GM21515 (cell line): ENCODE results near the gene NDUFA7.
"Not testable (repeated sequence)": the region's sequence is repeated elsewhere in the genome, so short reads cannot be mapped to it uniquely, and the experiment has no call there.

Experiments
- ATAC-seq: cut with Tn5 transposase; IDR thresholded peaks from one replicate; pipeline ENCODE4 v1.9.1; 2021; ENCODE audit not compliant: unreplicated experiment

NDUFA7 gene

DNA sequence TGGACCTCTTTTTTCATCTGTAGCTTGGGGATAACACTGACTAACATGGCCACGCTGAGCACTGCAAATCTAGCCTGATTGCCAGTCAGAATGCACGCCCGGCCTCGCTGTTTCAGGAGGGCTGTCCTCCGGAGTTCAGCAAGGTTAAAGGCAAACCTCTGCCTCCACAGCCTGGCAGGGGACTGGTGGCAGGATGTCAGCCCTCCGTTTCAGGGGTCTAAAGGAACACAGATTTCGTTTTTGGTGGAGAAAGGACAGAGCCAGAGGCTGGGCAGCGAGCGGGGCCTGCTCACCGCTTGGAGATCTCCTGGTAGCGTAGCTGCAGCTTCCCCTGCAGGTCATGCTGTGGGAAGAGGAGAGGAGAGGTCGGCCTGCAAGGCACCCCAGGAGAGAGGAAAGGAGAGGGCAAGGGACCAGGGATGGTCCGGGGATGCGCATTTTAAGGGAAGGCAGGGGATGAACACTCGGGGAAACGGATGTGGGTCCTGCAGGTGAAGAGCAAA, 560 bp downstream of the NDUFA7 start:
- ATAC-seq: peak; percentile 2

DNA sequence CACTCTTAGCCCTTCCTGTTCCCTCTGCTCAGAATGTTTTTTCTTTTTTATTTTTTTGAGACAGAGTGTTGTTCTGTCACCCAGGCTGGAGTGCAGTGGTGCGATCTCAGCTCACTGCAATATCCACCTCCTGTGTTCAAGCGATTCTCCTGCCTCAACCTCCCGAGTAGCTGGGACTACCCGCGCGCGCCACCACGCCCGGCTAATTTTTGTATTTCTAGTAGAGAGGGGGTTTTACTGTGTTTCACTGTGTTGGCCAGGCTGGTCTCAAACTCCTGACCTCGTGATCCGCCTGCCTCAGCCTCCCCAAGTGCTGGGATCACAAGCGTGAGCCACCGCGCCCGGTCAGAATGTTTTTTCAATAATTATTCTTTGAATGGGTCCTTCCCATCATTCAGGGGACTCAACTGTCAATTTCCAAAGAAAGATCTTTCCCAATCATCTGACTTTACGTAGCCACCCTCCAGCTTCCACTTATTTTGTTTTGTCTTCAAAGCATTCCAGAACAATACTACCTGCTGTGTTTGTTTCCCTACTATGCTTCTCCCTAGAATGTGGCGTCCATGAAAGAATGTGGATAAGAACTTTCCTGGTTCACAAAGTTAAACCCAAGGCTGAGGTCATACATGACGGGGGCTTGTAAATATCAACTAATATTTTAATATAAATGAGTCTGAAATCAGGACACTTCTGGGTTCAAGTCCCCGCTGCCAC, 1.2 kb downstream of the NDUFA7 start:
- no peak for ATAC-seq

DNA sequence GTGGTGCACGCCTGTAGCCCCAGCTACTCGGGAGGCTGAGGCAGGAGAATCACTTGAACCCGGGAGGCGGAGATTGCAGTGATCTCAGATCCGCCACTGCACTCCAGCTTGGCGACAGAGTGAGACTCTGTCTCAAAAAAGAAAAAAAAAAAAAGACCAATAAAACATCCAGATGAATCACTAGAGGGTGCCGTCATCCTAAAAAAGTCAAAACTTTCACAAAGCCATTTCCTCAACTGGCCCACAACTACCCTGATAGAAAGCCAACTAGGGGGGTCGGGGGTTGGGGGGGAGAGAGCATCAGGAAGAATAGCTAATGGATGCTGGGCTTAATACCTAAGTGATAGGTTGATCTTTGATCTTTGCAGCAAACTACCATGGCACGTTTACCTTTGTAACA, 2.3 kb downstream of the NDUFA7 start:
- not testable (repeated sequence) for ATAC-seq

- ATAC-seq: no peak
Observed at GRCh38 chr19:8316351-8317125, 4.6 kb downstream of the NDUFA7 start.

GRCh38 chr19:8314981-8315640, 6.1 kb downstream of the NDUFA7 start:
- ATAC-seq: not testable (repeated sequence)

GRCh38 chr19:8311461-8312260, 9.5 kb downstream of the NDUFA7 start:
- no peak for ATAC-seq

GRCh38 chr19:8310342-8311055, 10.7 kb downstream of the NDUFA7 start:
- ATAC-seq: no peak

GRCh38 chr19:8308891-8309291, 12.3 kb downstream of the NDUFA7 start:
- no peak for ATAC-seq

GRCh38 chr19:8307965-8308866, 13.0 kb downstream of the NDUFA7 start, which contains the start of gene CD320:
CD320 (minus strand) TSS chr19:8308358; CDS start chr19:8308290, 68 bp downstream.
- peak; percentile 81 for ATAC-seq

DNA sequence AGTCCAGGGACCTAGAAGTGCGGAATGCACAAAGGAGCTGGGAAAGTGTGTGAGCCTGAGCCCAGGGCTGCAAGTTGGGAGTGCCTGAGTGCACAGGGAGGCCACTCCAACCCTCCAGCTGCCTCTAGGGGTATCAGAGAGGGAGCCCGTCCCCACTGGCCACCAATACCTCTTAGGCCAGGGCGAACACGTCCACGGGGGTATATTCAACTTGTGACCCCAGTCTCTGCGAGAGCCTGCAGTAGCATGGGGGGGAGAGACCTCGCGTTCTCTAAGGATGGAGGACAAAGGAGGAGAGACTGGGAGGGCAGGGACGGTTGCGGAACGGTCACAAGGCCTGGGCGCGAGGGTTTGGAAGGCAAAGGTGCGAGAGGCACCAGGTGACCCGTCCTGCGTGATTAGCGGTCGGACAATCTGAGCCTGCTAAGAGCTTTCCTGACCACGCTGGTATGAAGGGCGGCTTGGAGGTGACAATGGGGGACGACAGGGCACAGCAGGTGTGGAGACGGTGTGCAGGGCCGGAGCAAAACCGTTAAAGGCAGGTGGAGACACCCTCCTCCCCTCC, 13.7 kb downstream of the NDUFA7 start:
- no peak for ATAC-seq

- no peak for ATAC-seq
Observed at GRCh38 chr19:8306235-8307054, 14.7 kb downstream of the NDUFA7 start.

DNA sequence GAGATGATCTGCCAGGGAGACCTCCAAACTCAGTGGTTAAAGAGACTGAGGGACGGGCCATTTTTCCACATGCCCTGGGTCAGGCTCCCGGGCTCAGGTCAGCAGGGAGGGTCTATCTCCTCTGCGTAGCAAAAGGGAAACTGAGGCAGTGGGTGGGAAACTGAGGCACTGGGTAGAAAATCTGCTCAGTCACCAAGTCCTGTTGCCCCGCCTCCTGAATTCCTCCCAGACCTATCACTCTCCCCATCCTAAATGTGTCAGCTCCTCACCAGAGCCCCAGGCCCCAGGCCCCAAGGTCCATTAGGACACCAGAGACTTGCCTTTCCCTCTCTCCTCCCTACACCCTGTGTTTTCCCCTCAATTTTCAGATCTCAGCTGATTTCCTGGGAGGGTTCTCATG, 15.4 kb downstream of the NDUFA7 start:
- no peak for ATAC-seq

- ATAC-seq: no peak
Observed at GRCh38 chr19:8304841-8305621, 16.1 kb downstream of the NDUFA7 start.

- no peak for ATAC-seq
Observed at GRCh38 chr19:8302734-8303133, 18.4 kb downstream of the NDUFA7 start.

- no peak for ATAC-seq
Observed at GRCh38 chr19:8302357-8302691, 18.9 kb downstream of the NDUFA7 start.

DNA sequence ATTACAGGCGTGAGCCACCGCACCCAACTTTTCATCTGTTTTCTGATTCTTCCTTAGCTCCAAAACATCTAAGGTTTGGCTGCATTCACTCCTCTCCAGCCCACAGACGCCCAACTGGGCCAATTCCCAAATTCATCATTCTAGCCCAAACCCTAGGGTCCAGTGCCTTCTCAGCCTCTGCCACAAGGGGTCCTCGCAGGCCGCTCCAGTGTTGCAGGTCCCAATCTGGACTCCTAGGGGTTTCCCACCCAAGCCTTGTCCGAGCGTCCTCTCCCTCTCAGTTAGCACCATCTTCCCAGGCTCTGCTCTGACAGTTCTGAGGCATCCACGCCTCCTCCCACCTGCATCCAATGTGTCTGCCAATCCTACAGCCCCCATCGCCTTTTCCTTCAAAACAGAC, 29.8 kb downstream of the NDUFA7 start:
- not testable (repeated sequence) for ATAC-seq

DNA sequence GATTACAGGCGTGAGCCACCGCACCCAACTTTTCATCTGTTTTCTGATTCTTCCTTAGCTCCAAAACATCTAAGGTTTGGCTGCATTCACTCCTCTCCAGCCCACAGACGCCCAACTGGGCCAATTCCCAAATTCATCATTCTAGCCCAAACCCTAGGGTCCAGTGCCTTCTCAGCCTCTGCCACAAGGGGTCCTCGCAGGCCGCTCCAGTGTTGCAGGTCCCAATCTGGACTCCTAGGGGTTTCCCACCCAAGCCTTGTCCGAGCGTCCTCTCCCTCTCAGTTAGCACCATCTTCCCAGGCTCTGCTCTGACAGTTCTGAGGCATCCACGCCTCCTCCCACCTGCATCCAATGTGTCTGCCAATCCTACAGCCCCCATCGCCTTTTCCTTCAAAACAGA, 44.7 kb downstream of the NDUFA7 start:
- not testable (repeated sequence) for ATAC-seq
